ENCODE data around the gene TMEM272. TPM values are rescaled to one million over a fixed set of nuclear protein-coding genes. Genes with fewer than 3 reads are reported as not detected.

Gene TMEM272
- total RNA-seq, 2 donors from 2014 or later: 0.68 to 1.4 TPM

DNA sequence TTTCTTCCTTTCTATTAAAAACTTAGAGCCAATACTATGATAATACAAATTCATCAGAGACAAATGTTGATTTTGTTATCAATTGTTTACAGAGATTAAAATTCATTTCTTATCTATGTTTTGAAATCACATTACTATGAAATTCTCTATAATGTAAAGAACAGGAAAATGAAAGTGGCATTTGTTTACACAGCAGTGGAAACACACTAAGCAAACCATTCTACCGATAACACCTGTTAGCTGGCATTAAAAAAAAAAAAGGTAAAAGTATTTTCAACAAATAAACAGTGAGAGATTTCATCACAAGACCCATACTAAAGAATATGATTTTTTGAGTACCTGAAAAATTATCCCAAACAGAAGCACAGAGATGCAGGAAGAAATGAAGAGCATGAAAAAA, 12.0 kb upstream of the TMEM272 start:
- intact Hi-C loops (cut with DNase I): no loop called here
- ATAC-seq: no peak
- DNase-seq: no peak

DNA sequence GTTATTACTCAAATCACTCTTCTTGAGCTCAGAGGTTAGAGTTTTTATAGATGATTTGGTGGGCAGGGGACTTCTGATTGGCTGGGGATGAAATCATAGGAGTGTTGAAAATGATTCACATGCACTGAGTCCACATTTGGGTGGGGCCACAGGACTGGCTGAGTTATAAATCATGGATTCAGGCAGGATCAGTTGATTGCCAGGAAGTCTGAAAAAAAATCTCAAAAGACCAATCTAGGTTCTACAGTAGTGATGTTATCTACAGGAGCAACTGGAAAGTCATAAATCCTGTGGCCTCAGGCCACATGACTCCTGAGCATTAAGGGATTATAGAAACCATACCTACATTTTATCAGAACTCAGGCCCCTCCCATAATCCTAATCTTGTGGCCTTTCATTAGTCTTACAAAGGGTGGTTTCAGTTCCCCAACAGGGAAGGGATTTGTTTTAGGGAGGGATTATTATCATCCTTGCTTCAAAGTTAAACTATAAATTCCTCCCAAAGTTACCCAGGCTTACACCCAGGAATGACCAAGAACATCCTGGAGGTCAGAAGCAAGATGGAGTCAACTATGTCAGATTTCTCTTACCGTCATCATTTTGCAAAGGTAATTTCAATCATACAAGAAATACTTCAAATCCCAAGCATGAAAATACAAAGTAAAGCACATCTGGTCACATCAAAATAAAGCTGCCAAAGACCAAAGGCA, 11.2 kb upstream of the TMEM272 start:
- DNase-seq (no peak), ATAC-seq (no peak)
- intact Hi-C loops (cut with DNase I): no loop called here

DNA sequence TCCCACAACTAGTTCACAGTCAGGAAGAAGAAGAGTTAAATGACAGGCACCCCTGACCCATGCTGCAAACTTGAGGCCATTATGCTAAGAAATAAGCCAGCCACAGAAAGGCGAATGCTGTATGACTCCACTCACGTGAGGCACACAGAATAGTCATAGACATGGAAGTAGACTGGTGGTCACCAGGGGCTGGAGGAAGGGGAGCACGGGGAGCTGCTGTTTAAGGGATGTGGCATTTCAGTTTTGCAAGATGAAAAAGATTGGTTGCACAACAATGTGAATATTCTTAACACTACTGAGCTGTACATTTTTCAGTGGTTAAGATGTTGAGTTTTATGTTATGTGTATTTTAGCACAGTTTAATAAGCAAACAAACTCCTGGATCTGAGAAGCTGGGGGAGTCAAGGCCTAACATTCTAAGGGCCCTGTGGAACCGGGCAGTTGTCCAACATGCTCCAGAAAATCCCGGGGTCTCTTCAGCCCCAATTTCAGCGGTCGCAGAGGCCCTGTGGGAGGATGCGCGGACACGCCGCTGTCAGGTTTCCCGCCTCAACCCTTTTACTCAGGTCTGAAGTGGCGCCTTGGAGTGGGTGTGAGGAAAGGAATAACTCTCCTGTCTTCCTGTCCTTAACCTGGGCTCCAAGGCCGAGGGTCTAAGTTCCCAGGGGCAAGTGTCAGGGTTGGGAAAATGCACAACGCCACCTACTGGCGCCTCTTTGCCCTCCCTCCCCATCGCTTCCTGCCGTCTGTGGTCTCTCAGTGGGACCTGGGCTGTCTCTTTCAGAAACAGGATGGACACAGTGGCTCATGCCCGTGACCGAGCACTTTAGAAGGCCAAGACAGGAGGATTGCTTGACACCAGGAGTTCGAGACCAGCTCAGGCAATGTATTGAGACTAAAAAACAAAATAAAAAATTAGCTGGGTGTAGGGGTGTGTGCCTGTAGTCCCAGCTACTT, 4.4 kb upstream of the TMEM272 start:
- ATAC-seq: peak in 1 of 2 donors; percentile 46
- intact Hi-C loops (cut with DNase I): loop anchor here in 1 of 2 donors (10.0 kb wide), 1 partner anchor 275 kb away; the partner anchor contains the start of gene NEK5
- no peak for DNase-seq

DNA sequence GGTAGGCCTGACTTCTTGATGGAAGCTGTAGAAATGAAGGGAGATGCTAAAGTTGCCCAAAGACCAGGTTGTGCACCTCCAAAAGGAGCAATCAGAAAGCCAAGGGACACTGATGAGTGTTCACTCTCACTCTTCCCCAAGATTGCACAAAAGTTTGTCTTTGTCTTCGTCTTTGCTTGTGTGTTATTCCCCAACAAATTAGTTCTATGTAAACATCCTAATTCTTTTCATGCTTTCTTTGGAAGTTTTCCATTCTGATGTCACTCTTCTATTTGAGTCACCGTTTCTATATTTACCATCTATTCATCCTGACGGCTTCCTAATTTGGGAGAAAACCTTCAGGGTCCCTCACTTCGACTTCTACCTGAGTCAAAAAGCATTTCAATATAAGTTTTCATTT, 3.7 kb upstream of the TMEM272 start:
- ATAC-seq (no peak), DNase-seq (no peak)
- intact Hi-C loops (cut with DNase I): loop anchor here in 1 of 2 donors (10.0 kb wide), 1 partner anchor 276 kb away; the partner anchor contains the start of gene NEK5

DNA sequence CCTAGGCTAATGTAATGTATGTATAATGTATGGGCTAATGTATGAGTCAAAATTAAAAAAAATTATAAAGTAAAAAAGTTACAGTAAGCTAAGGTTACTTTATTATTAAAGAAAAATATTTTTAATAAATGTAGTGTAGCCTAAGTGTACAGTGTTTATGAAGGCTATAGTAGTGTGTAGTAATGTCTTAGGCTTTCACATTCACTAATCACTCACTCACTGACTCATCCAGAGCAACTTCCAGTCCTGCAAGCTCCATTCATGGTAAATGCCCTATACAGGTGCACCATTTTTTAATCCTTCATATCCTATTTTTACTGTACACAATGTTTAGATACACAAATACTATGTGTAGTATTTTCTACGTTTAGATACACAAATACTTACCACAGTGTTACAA, 1.8 kb upstream of the TMEM272 start:
- intact Hi-C loops (cut with DNase I): loop anchor here in 1 of 2 donors (10.0 kb wide), 1 partner anchor 278 kb away; the partner anchor contains the start of gene NEK5
- DNase-seq (no peak), ATAC-seq (no peak)

DNA sequence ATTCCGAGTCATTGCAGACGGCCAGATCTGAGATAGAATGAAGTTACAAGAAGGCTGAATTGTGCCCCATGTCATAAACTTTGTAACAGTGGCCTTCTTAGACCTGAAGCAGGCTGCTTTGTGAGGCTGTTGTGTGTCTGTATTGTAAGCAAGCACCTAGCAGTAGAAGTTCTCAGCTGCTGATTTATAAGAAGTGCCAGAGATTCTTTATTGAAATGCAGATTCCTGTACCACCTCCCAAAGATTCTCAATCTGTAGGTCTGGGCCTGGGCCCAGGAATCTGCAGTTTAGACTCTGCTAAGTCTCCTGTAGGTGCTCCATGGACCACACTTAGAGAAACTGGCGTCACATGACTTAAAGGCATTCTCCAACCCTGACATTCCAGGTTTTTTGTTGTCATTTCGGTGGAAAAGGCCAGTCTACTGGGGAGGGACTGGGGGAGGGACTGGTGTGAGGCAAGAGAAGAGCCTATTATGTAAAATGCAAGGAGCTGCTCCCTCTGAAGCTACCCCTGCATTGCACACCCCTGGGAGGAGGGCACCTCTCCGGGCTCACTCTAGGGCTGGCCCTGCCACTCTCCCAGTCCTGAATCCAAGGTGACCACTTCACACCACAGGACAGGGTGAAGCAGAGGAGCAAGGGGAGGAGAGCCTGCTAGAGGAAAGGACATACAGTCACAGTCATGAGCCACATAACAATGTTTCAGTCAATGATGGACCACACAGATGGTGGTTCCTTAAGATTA, 769 bp upstream of the TMEM272 start:
- ATAC-seq (peak in 1 of 2 donors; percentile 9), DNase-seq (no peak)
- intact Hi-C loops (cut with DNase I): loop anchor here in 1 of 2 donors (10.0 kb wide), 1 partner anchor 279 kb away; the partner anchor contains the start of gene NEK5

DNA sequence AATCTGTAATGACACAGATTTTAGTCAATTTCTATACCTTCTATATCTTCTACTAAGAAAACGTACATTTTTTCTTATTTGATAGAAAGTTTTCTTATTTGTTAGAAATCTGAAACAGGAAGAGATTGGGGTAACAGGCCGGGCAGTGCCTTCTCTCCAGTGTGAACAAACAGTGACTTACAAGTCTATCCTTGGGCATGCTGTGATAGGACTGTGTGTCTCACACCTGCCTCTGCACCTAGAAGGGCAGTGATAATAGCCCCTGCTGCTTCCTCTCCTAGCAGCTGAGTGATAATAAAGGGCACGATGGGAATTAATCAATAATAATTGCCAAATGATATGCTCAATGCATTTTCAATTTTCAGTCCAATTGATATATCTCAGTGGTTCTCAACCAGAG, 1.4 kb downstream of the TMEM272 start:
- ATAC-seq (no peak), DNase-seq (no peak)
- intact Hi-C loops (cut with DNase I): loop anchor here in 1 of 2 donors (10.0 kb wide), 1 partner anchor 281 kb away; the partner anchor contains the start of gene NEK5

DNA sequence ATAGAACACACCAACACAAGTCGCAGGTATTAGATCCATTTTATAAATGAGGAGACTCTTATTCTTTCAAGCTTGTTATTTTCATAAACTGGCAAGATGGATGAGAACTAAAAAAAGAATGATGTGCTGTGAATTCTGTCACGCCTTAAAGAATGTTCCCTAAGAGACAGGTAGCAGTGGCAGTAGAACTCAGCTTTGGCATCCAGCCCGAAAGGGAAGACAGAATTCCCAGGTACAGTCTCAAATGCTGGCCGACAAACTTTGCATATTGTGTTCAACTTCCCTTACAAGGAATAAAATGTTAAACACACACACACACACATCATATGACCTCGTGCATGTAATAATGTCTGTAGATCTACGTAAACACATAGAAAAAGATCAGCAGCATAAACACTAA, 3.2 kb downstream of the TMEM272 start:
- intact Hi-C loops (cut with DNase I): loop anchor here in 1 of 2 donors (10.0 kb wide), 1 partner anchor 283 kb away; the partner anchor contains the start of gene NEK5
- ATAC-seq (no peak), DNase-seq (no peak)

DNA sequence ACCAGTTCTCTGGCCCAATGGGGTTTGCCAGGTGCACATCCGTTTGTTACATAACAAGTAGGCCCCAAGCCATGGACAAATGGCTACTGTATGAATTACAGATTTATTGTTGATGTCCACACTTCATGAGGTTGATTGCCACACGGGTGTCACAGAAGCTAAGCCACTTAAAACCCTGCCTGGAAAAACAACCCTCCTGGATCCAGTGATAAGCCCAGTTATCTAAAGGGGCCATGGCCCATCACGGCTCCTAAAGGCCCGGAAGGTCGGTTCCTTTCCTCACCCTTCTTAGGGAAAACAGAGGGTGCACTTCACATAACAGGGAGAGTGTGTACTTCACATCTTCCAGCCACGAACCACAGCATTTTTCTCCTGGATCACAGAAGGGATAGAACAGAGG, 4.1 kb downstream of the TMEM272 start:
- no peak for DNase-seq
- no peak for ATAC-seq
- intact Hi-C loops (cut with DNase I): loop anchor here in 1 of 2 donors (10.0 kb wide), 1 partner anchor 284 kb away; the partner anchor contains the start of gene NEK5

DNA sequence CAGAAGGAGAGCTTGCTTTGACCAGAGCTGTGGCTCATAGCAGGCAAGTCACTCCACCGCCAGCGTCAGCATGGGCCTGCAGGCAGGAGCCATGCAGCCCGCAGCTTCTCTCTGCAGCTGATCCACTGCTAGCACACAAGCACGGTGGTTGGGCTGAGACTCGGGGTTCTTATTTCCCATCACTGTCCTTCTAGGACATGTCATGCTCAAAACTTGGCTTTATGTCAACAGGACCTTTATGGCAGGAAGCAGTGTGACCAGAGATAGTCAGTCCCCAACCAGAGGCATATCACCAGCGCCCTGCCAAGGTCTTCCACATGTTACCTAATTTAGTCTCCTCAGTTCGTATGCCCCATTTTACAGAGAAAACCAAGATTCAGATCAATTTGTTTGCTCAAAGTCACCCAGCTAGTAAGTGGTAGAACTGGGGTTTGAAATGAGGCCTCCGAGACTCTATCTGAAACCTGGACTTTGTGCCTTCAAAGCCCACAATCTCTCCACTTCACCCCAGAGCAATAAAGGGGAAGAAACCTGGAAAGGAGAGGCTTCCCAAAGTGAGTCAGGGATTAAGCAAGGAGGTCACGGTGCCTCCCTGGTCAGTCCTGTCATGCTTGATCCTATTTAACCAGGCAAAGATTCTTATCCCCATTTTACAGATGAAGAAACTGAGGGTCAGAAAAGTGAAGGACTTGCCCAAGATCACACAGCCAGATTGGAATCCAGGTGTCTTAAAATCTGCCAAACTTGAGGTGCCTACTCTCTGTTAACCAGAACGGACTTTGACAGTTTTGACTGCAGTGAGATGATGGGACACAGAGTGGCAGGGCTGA, 5.1 kb downstream of the TMEM272 start:
- no peak for DNase-seq
- peak; percentile 28 to 45 for ATAC-seq
- intact Hi-C loops (cut with DNase I): loop anchor here in 1 of 2 donors (10.0 kb wide), 1 partner anchor 285 kb away; the partner anchor contains the start of gene NEK5

DNA sequence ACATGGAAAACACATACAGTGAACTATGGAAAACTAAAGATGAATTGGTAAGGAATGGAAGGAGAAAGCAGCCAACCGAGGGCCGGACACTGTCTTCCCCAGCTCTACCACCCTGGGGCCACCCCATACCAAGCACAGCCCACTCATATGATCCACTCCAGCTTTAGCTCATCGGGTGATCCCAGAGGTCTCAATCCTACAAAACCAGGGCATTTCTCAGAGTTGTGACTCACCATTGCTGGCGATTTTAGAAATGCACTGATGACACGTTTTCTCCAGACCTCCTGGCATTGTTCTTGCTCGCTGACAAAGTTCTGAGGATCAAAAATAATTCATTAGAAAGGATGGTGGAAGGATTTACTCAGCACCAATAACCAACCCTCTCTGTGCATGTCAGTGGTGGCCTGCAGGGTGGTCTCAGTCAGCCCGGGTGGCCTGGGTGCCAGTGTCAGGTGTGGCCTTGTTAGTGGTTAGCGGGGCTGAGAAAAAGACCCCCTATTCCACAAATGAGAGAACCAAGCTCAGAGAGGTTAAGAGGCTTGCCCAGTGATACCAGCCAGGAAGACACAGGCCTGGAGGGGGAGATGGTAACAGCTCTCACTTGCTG, 6.6 kb downstream of the TMEM272 start:
- intact Hi-C loops (cut with DNase I): no loop called here
- no peak for ATAC-seq
- no peak for DNase-seq

DNA sequence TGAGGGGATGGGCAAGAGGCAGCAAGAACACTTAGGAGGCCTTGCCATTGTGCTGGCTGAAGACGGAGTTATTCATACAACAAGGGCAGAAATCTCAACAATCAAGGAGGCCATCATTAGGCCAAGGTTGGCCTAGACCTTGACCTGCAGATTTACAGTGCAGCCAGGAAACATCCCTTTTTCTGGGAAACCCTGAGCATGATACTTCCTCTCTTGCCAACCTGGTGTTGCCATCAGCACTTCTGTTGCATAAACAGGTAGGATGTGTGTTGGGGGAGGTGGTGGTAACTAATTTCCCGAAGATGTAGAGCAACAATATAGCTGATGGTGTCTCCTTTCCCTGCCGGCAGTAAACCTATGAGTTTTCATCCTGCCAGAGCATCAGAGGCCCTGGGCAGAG, 8.0 kb downstream of the TMEM272 start:
- DNase-seq (no peak), ATAC-seq (no peak)
- intact Hi-C loops (cut with DNase I): no loop called here

DNA sequence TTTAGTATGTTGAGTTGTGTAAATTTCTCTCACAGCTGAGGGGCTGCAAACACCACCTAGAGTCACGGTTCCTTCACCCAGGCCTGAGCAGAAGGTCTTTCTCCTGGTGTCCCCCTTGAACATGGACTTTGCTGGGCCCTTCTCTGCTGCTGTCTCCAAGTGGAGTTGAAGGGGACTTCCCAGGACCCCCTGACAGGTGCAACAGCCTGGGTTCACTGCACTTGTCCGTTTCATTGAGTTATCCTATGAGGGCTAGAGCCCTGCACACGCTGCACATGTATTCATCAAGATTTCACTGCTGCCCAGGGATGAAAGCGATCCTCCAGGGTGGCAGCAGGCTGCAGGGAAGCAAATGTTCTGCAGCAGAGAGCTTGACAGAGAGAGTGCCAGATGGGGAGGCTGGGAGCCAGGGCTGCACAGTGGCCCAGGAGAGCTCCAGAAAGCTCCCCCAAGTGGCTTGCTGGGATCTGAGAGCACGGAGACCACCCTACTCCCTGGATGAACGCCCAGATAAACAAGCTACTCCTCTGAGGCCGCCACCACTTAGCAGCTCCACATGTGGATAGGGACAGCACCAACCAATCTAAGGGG, 10.3 kb downstream of the TMEM272 start:
- intact Hi-C loops (cut with DNase I): no loop called here
- ATAC-seq (no peak), DNase-seq (no peak)

DNA sequence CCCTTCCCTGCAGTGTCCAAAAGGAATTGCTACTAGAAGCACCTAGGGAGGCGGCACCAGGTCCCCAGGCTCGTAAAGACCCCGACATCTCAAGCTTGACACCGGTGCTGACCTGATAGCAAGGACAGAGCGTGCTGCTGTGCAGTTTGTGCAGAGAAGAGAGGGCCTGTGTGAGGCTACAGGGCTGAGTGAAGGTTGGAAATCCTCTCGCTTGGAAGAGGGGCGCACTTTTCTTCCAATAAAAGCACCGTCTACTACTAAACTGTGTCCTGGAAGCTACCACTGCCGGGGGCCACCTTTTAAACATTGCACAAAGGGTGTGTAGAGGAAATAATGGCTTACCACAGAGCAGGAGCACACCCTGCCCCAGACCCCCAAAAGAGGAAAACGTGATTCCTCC, 11.0 kb downstream of the TMEM272 start:
- ATAC-seq (no peak), DNase-seq (no peak)
- intact Hi-C loops (cut with DNase I): no loop called here

DNA sequence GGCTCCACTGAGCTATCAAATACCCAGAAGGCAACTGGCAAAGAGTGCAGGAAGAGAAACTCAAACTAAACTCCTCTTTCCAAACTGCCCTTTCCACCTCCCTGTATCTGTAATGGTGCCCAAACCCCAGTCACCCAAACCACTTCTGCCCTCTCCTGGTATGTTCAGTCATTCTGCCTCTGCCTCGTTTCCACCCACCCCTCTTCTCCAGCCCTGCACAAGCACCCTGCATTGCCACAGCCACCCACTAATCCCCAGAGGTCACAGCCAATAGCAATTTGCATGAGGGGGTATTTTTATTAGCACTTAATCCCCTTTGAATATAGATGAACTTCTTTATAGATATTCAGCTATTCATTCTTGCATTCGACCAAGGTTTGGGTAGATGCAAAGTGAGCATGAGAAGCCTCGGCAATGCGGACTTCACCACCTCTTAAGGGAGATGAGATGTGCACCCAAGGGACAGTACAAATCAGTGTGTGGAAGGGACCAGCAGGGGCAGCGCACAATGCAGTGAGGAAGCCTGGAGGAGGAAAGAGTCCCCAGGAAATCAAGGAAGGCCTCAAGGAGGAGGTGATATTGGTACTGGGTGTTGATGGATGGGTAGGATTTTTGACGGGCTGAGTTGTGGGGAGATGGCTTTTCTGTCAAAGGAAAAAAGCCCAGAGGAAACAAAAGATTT, 12.4 kb downstream of the TMEM272 start:
- intact Hi-C loops (cut with DNase I): no loop called here
- ATAC-seq (peak; percentile 85 to 90), DNase-seq (no peak)

DNA sequence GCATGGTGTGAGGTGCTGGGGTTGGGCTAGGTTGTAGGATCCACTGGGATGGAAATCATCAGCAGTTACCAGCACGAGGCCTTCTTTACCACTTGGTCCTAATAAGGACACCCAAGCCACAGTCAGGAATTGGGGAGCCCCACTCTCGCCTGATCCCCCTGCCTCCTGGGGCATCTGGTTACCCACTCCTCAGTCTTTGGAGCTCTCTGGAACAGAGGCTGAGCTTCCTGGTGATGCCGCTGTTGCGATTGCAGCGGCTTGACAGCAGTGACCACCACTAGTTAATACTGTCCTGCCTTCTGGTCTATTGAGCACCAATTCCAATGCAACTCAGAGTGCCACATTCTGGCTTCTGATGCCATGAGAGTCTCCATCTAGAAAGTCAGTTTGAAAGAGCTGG, 13.5 kb downstream of the TMEM272 start:
- ATAC-seq (no peak), DNase-seq (no peak)
- intact Hi-C loops (cut with DNase I): no loop called here

DNA sequence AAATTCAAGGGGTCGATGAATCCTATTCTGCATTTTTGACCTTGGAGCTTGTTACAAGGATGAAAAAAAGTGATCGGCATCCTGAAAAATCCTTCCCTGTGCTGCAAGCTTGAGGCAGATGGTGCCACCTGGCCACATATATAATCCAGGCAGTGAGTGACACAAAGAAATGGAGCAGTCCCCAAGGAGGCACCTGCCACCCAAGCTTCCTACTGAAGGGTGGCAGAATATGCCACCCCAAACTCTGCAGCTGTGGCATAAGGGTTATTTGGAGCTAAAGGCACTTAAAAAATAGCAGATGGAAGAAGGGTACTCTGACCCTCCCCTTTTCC, 15.4 kb downstream of the TMEM272 start:
- intact Hi-C loops (cut with DNase I): loop anchor here in 1 of 2 donors (5.0 kb wide), 1 partner anchor 168 kb away; no protein-coding TSS in a partner anchor
- no peak for DNase-seq
- ATAC-seq: no peak
